Activated T-cell treated with anti-CD3 and anti-CD28 coated beads for 48 hours (primary cell): Measurements from ENCODE around the gene KLHL8.
"Not testable (repeated sequence)": the region's sequence is repeated elsewhere in the genome, so short reads cannot be mapped to it uniquely, and the experiment has no call there.

Experiments
- DNase-seq: peaks from one replicate; pipeline ENCODE4 v3.0.0-alpha.2; 2020; ENCODE audit warnings: low read depth

KLHL8 gene

DNA sequence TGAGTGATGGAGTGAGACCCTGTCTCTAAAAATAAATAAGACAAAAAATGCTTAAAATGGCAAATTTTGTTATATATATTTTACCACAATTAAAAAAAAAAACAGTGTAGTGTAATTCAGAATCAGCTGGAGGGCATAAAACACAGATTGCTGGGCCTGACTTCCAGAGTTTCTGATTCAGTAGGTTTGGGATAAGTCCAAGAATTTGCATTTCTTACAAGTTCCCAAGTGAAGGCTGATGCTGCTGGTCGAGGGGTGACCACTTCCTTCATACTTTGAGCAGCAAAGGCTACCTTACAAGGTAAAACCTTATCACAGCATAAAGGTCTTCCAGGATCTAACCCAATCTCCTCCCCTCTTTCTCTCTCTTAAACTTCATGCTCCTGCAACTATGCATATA is 40.7 kb downstream of the KLHL8 start:
- no peak for DNase-seq

- no peak for DNase-seq
Measured at GRCh38 chr4:87174672-87175071, 45.7 kb downstream of the KLHL8 start.

- no peak for DNase-seq
Measured at GRCh38 chr4:87171944-87172343, 48.5 kb downstream of the KLHL8 start.

- DNase-seq, result no peak
Measured at GRCh38 chr4:87166296-87166854, 54.0 kb downstream of the KLHL8 start.

GRCh38 chr4:87165892-87166291 is 54.5 kb downstream of the KLHL8 start:
- DNase-seq, result no peak

DNA sequence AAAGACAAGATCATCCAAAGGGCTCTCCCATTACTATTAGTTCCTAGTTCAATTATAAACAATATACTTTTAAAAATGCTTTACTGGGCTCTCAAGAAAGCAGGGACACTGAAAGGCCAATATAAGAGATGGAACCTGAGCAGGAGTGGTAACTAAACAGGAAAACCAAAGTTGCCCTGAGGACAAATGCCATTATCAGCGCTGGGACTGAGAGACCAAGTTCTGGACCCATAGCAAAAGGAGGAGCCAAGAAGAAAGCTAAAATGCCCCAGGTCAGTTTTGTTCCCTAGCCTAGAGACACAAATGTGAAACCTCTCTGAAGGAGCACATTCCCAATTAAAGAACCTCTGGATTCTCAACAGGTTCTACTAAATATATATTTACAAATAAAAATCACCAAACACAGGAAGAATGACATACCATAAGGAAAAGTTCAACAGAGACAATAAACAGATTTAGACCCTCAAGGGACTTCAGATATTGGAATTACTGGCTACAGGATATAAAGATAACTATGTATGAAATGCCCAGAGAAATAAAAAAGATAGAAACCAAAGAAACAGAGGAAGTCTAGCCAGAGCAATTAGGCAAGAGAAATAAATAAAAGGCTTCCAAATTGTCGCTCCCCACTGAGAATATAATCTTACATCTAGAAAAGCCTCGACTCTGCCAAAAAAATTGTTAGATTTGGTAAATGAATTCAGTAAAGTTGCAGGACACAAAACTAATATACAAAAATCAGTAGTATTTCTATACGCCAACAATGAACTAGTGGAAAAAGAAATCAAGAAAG is 67.1 kb downstream of the KLHL8 start:
- DNase-seq, result no peak

GRCh38 chr4:87152310-87153041 is 67.9 kb downstream of the KLHL8 start:
- DNase-seq, result no peak

DNA sequence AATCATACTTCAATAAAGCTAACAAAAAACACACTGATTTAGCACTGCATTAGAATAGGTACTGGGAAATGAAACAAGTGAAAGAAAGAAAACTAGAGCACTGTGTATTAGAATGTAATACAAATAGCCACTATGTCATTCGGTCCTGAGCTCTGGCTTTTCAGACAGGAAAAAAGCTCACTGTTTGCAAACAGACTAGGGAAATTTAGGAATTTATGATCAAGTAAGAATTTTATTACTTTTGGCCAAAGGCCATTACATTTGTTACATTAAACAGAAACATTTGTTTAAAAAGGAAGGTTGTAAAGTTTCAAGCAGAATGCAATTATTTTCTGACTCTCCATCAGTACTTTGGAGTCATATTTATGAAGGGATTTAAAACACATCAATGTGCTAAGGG is 68.7 kb downstream of the KLHL8 start:
- no peak for DNase-seq

GRCh38 chr4:87150498-87151261 is 69.7 kb downstream of the KLHL8 start:
- DNase-seq, result peak; percentile 5

DNA sequence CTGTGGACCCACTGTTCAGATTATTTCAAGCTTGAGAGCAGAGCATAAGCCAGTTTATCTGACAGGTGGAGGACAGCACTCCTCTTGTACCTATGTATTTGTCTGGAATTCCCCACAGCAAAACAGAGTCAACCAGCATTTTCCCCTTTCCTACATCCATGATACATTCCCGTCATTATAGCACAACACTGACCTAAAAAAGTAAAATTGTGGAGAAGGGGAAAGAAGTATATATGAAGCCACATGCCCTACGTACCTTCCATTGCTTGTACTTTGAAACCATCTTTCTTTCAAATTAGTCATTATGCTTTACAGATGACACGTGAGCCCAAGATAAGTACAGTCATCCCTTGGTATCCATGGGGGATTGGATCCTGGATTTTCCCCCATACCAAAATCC is 73.3 kb downstream of the KLHL8 start:
- DNase-seq, result no peak

GRCh38 chr4:87145934-87146333 is 74.5 kb downstream of the KLHL8 start:
- not testable (repeated sequence) for DNase-seq

GRCh38 chr4:87144356-87144755 is 76.1 kb downstream of the KLHL8 start:
- DNase-seq, result no peak

DNA sequence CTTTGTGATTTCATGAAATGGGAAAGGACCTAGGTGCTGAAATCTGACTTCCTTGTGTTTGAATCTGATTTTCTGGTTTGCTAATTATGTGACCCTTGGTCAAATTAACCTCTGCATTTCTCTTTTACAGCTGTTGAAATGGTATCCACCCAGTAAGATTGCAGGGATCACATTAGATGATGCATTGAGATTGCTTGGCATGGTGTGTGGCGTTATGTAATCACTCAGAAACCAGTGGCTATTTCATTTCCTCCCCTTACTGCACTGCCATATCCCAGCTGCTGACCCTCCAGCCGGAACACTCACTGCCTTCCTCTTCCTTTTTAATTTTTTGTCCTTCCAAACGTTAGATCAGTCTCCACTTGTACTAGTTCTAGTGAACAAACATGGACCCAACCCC is 79.0 kb downstream of the KLHL8 start:
- DNase-seq, result no peak

DNA sequence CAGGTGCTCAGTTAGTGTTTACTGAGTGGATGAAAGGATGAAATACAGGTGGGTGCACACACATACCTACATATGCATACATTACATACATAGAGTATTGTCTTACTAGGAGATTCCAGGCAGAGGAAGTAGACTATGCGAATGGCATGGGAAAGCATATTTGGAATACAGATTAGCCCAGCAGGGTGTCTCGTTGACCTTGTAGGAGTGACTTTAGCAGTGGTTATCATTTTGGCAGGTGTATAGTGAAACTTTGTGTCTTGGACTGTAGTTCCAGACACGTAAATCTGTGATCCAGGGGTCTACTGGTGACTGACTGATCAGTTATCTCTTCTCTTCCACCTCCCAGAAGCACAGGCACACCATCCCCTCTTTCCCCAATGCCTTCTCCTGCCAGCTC is 86.3 kb downstream of the KLHL8 start:
- no peak for DNase-seq

DNA sequence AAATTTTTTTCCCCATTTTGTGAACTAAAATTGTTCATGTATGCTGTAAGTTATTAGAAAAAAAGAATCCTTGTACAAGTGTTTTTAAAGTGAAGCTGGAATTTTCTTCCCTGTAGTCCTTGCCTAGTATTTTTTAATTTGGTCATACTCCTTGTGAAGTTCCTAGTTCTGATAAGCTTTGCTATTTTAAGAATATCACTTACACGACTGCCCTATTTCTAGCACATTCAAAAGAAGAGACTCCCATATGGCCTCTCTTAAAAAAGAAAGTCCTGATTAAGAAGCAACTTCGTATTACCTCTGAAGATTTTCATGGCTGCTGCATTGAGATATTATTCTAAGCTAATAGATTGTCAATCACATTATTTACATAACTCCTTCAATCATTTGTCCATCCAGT is 87.2 kb downstream of the KLHL8 start:
- DNase-seq, result no peak

DNA sequence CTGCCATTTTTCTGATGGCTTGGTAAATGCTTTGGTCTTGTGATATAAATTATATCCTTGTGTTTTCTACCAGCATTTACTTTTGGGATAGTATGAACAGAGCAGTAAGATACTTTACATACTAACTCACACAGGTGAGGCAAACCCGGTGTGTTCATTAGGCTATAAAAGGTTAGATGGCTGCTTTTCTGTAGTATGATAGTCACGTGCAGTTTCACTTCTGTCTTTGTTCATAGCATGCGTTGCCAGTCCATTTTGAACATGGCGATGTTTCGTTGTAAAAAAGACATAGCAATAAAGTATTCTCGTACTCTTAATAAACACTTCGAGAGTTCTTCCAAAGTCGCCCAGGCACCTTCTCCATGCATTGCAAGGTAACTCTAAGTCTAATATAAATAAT is 88.4 kb downstream of the KLHL8 start:
- no peak for DNase-seq

- no peak for DNase-seq
Measured at GRCh38 chr4:87130985-87131703, 89.3 kb downstream of the KLHL8 start.

GRCh38 chr4:87129681-87130080 is 90.7 kb downstream of the KLHL8 start:
- no peak for DNase-seq

DNA sequence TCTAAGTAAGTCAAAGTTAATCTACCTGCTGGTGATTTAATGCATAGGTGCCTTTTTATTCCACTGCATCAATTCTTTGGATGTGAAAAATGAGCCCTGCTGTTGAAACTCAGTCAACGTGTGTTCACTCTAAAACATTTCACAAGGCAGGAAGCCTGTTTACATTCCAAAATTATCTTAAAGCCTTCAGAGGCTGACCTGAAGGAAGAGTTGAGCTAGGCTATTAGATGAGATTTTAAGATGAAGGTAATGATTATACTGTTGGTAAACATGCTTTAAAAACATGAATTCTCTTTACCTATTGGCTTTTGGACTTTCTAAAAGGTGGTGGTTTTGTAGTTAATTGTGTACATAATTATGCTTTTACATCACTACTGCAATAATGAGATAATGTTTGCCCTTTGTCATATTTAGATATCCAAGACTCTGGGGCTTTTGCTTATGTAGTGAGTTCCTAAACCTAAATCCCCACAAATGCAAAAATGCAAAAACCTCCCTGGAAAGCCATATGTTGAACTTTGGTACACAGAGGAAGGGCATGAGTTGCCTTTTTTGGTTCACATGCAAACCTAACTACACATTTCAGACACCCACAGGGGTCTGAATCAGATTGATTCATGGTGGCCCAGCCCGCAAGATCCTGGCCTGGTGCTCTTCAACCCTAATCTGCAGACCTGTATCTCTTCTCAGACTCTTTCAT is 92.3 kb downstream of the KLHL8 start:
- DNase-seq, result no peak

- DNase-seq, result no peak
Measured at GRCh38 chr4:87126056-87126455, 94.4 kb downstream of the KLHL8 start.

GRCh38 chr4:87122252-87122651 is 98.2 kb downstream of the KLHL8 start:
- DNase-seq, result no peak
